ENCODE data around the gene ASXL1. TPM values are rescaled to one million over a fixed set of nuclear protein-coding genes. Genes with fewer than 3 reads are reported as not detected.

ASXL1 gene
- total and polyA plus RNA-seq, 2 experiments from 2014 or later, result 10.4 to 29.0 TPM

- DNase-seq (ENCODE audit: low spot score) (no peak), ATAC-seq (no peak)
- Histone ChIP-seq H3K4me3 (no peak overlapping the region), H3K4me2 (no peak overlapping the region), H3K36me3 (ENCODE audit: insufficient read depth) (peaks cover 12% of the 10 kb centered on the region), H4K20me1 (replicated peaks; ENCODE audit: insufficient read depth) (peaks cover 24% of the 10 kb centered on the region), H2AFZ (no peak overlapping the region), H3K27ac (ENCODE audit: low read depth) (no peak overlapping the region), H3K27me3 (ENCODE audit: insufficient read depth) (no peaks in the 10 kb centered on the region), H3F3A (replicated peaks; ENCODE audit: low read depth) (peaks cover 6% of the 10 kb centered on the region; the same call in 1 of the 2 replicates), H3K4me1 (ENCODE audit: insufficient read depth) (no peaks in the 10 kb centered on the region), H3K9me2 (ENCODE audit: insufficient read depth) (0 out of 2 replicates have a peak, but pooled peaks cover 4% of the 10 kb centered on the region), H3K79me2 (replicated peaks; ENCODE audit: insufficient read depth) (no peaks in the 10 kb centered on the region)
- H3K4me3 Mint-ChIP-seq, result no peak overlapping the region
- H3K4me1 Mint-ChIP-seq, result no peaks in the 10 kb centered on the region
- no peak overlapping the region for H3K27ac Mint-ChIP-seq
- peaks cover 19% of the 10 kb centered on the region for H3K36me3 Mint-ChIP-seq (ENCODE audit: low read depth)
- H3K27me3 Mint-ChIP-seq (ENCODE audit: insufficient read depth, low read depth, poor library complexity), result no peaks in the 10 kb centered on the region
- no peaks in the 10 kb centered on the region for H3K9me3 Mint-ChIP-seq
- no peak for TF ChIP-seq NANOG (IDR thresholded peaks at IDR 0.05; ENCODE audit: borderline replicate concordance)
- no peak for TF ChIP-seq POLR2AphosphoS5 (IDR thresholded peaks at IDR 0.05; ENCODE audit: low read depth)
- no peak for TF ChIP-seq ZNF331 (CRISPR knock-in tag; IDR thresholded peaks at IDR 0.05; ENCODE audit: low read depth)
- TF ChIP-seq REST (IDR thresholded peaks at IDR 0.05; ENCODE audit: unreplicated experiment), result no peak
- TF ChIP-seq ZNF462 (CRISPR knock-in tag; IDR thresholded peaks at IDR 0.05), result no peak
- no peak for TF ChIP-seq EZH2phosphoT487 (IDR thresholded peaks at IDR 0.05; ENCODE audit: unreplicated experiment)
- TF ChIP-seq STAT1 (IDR thresholded peaks at IDR 0.05; ENCODE audit: unreplicated experiment), result no peak
- no peak for TF ChIP-seq EZH2 (IDR thresholded peaks at IDR 0.05; ENCODE audit: low read depth, unreplicated experiment)
- no peak for TF ChIP-seq CTCF (conservative IDR thresholded peaks at IDR 0.05; ENCODE audit: low read depth in 2 of 2)
- no peak for TF ChIP-seq JUNB (IDR thresholded peaks at IDR 0.05; ENCODE audit: unreplicated experiment)
- TF ChIP-seq ZNF114 (CRISPR knock-in tag; IDR thresholded peaks at IDR 0.05), result no peak
- no peak for TF ChIP-seq CREB1 (CRISPR knock-in tag; IDR thresholded peaks at IDR 0.05; ENCODE audit: low read depth)
- no peak for TF ChIP-seq ETS1 (IDR thresholded peaks at IDR 0.05)
Observed at GRCh38 chr20:32433311-32434021, 75.3 kb downstream of the ASXL1 start.

All from GM23338 (cell line).